ENCODE data around the gene TSPAN6.

TSPAN6 gene, protein sequence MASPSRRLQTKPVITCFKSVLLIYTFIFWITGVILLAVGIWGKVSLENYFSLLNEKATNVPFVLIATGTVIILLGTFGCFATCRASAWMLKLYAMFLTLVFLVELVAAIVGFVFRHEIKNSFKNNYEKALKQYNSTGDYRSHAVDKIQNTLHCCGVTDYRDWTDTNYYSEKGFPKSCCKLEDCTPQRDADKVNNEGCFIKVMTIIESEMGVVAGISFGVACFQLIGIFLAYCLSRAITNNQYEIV

DNA sequence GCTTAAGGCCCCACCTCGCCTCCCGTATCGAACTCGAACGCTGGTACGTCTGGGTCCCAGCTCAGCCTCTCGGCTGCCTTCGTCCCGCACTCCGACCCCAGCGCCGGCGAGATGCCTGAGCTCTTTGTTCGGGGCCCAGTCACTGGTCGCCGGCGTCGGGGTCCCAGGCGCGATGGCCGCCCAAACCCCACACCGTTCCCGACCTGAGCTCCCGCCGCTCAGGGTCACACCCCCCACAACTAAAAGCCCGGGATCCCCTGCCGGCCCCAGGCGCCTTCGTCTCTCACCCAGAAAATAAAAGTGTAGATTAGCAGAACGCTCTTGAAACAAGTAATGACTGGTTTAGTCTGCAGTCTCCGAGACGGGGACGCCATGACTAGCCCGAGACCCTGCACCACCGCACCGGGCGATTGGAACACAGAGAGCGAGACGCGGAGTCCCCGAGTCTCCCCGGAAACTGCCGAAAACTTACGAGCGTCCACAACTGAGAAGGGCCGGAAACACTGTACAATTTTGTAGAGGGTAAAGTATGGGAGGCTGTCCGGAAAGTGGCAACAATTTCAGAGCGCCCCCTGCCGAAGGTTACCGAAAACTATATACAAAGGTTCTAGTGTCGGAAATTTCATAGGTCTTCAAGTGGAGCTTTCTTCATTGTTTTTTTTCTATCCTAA is at the start of gene TSPAN6:
Gene TSPAN6 (minus strand): TSS at position 486 of the 671 bp plus-strand sequence. CDS start 112 bp downstream, at position 374.
- Histone ChIP-seq H3K9me3 (ENCODE audit: low read depth, low read length) (no peaks in the 10 kb centered on the region), H3K27ac (no peak within 1 kb of the TSS), H3K9ac (ENCODE audit: insufficient read length) (peak within 1 kb of the TSS; percentile 92), H3K4me3 (peak within 1 kb of the TSS; percentile 83), H3K36me3 (ENCODE audit: insufficient read depth, low read length) (peaks cover 12% of the 10 kb centered on the region)
- TF ChIP-seq EZH2 (IDR thresholded peaks at IDR 0.05) (no peak), FOXP2 (optimal IDR thresholded peaks at IDR 0.05; ENCODE audit: control extremely low read depth, extremely low read length, insufficient read depth) (no peak), POLR2AphosphoS5 (IDR thresholded peaks at IDR 0.05; ENCODE audit: borderline replicate concordance, low read depth, low read length) (peak; percentile 61)
- peak; percentile 75 for DNase-seq (ENCODE audit: low read depth, low spot score)

DNA sequence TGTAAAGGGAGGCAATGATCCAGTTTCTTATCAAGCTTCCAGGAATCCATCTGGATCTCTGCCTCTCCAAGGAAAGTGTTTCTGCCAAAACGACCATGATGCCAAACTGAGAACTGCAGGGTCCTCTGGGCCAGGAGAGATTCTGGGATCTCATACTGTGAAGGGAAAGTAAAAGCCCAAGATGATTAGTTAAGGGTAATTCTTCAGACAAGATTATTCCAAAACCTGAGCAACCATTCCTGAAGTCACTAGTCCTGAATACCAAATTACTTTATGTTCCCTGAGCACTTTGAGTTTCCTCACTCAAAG is 49.3 kb upstream of the TSPAN6 start:
- no peak overlapping the region for H3K27ac ChIP-seq
- no peak overlapping the region for H3K9ac ChIP-seq (ENCODE audit: insufficient read length)
- no peaks in the 10 kb centered on the region for H3K36me3 ChIP-seq (ENCODE audit: insufficient read depth, low read length)
- no peak for DNase-seq (ENCODE audit: low read depth, low spot score)
- TF ChIP-seq EZH2 (IDR thresholded peaks at IDR 0.05) (no peak), FOXP2 (optimal IDR thresholded peaks at IDR 0.05; ENCODE audit: control extremely low read depth, extremely low read length, insufficient read depth) (no peak), POLR2AphosphoS5 (IDR thresholded peaks at IDR 0.05; ENCODE audit: borderline replicate concordance, low read depth, low read length) (no peak)
- no peaks in the 10 kb centered on the region for H3K9me3 ChIP-seq (ENCODE audit: low read depth, low read length)
- H3K4me3 ChIP-seq = no peak overlapping the region

DNA sequence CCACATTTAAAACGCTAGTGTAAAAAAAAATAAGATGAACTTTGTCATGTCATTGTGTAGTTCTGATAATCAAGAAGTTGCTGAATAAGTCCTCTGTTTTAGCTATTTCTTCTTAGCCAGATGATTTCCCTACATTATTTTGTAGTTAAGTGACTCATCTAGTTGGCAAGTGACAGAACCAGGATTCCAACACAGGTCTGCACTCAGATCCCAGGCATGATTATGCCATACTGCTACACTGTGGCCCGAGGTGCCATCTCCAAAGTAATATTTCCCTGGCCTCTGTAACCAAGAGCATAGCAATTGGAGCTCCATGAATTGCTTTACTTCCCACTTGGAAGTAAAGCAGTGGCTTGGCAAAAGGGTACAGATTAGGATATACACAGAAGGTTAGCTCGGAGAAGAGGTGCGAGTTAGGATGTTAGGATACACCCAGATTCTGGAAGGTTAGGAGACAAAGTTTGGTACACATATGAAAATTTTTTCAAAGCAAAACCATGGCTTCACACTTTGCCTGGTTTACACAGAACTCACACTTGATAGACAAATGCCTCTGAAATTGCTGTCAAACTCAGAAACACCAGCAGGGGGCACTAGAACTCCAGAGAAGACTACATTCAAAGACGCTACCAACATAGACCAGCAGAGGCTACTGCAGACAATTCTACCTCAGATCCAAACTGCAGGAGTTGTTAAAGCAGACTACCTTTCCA is 48.8 kb upstream of the TSPAN6 start:
- no peaks in the 10 kb centered on the region for H3K9me3 ChIP-seq (ENCODE audit: low read depth, low read length)
- TF ChIP-seq FOXP2 (optimal IDR thresholded peaks at IDR 0.05; ENCODE audit: control extremely low read depth, extremely low read length, insufficient read depth) (no peak), POLR2AphosphoS5 (IDR thresholded peaks at IDR 0.05; ENCODE audit: borderline replicate concordance, low read depth, low read length) (no peak), EZH2 (IDR thresholded peaks at IDR 0.05) (no peak)
- no peak overlapping the region for H3K27ac ChIP-seq
- no peak overlapping the region for H3K9ac ChIP-seq (ENCODE audit: insufficient read length)
- H3K36me3 ChIP-seq (ENCODE audit: insufficient read depth, low read length) = no peaks in the 10 kb centered on the region
- no peak overlapping the region for H3K4me3 ChIP-seq
- DNase-seq (ENCODE audit: low read depth, low spot score) = peak; percentile 66

DNA sequence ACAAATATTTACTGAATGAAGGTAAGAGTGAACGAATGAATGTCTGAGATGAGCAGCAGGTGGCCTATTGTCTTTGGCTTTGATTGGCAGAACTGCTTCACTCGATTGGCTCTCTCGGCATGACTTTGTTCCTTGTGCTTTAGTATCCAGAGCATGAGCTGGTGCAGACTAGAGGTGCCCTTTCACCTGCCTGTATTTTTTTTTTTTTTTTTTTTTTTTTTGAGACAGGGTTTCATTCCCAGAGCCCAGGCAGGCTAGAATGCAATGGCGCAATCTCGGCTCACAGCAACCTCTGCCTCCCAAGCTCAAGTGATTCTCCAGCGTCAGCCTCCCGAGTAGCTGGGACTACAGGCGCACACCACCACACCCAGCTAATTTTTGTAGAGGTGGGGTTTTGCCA is 46.3 kb upstream of the TSPAN6 start:
- no peaks in the 10 kb centered on the region for H3K9me3 ChIP-seq (ENCODE audit: low read depth, low read length)
- H3K4me3 ChIP-seq = no peak overlapping the region
- no peak overlapping the region for H3K9ac ChIP-seq (ENCODE audit: insufficient read length)
- no peaks in the 10 kb centered on the region for H3K36me3 ChIP-seq (ENCODE audit: insufficient read depth, low read length)
- TF ChIP-seq EZH2 (IDR thresholded peaks at IDR 0.05) (no peak), POLR2AphosphoS5 (IDR thresholded peaks at IDR 0.05; ENCODE audit: borderline replicate concordance, low read depth, low read length) (no peak), FOXP2 (optimal IDR thresholded peaks at IDR 0.05; ENCODE audit: control extremely low read depth, extremely low read length, insufficient read depth) (no peak)
- no peak for DNase-seq (ENCODE audit: low read depth, low spot score)
- H3K27ac ChIP-seq = no peak overlapping the region

DNA sequence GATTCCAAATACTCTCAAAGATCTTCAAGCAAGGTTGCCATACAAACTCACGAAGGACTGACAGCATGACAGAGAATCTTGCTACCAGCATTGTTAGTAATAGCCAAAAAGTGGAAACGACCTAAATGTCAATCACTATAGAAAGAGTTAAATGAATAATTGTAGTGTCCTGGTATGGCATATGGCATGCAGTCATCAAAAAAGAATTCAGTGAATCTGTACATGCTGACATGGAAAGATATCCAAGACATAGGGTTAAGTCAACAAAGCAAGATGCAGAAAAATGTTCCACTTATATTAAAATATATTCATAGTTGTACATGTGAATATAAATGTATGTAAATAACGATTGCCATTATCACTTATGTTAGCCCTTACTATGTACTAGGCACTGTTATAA is 45.0 kb upstream of the TSPAN6 start:
- no peak for TF ChIP-seq EZH2 (IDR thresholded peaks at IDR 0.05)
- H3K9ac ChIP-seq (ENCODE audit: insufficient read length) = no peak overlapping the region
- DNase-seq (ENCODE audit: low read depth, low spot score) = no peak
- no peaks in the 10 kb centered on the region for H3K9me3 ChIP-seq (ENCODE audit: low read depth, low read length)
- H3K27ac ChIP-seq = no peak overlapping the region
- no peak overlapping the region for H3K4me3 ChIP-seq
- no peaks in the 10 kb centered on the region for H3K36me3 ChIP-seq (ENCODE audit: insufficient read depth, low read length)

DNA sequence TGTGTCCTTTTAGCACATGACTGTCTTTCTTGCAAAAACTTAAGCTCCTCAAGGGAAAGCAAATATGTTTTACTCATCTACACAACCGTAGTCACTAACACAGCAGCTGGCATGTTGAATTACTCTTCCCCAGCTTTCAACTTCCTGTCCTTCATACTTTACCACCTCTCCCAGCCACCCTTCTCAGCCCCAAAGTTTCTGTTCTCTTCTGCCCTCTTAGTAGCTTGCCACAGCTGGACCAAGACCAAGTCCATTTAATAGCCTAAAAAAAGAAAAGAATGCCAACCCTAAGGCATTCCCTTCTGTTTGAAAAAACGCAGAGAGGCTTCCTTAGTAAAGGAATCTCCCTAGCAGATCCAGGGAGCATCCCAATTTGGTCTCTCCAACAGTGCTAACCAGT is 44.1 kb upstream of the TSPAN6 start:
- TF ChIP-seq EZH2 (IDR thresholded peaks at IDR 0.05) = no peak
- no peak for TF ChIP-seq FOXP2 (optimal IDR thresholded peaks at IDR 0.05; ENCODE audit: control extremely low read depth, extremely low read length, insufficient read depth)
- TF ChIP-seq POLR2AphosphoS5 (IDR thresholded peaks at IDR 0.05; ENCODE audit: borderline replicate concordance, low read depth, low read length) = no peak
- H3K9me3 ChIP-seq (ENCODE audit: low read depth, low read length) = no peaks in the 10 kb centered on the region

DNA sequence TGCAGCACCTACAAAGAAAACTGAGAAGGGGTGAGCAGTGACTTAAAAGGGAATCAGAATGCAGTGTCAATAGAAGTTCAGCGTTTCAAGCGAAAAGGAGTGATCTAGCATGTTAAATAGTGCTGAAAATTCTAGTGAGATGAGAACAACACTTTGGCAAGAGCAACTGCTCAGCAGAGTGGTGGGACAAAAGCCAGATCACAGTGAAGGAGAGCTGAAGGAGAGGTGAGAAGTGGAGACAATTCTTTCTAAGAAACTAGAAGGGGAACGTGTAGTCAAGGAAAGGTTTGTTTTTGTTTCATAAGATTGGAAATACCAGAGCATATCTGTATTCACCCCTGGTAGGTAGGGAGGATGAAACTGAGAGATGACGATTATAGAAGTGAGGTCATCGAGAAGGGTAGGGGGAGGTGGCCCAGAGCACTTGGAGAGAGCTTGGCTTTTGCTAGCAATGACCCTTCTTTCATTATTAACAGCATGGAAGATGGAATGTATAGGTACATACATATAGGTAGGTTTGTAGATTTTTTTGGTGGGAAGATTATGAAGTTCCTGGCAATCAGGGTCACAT is 41.1 kb upstream of the TSPAN6 start:
- H3K36me3 ChIP-seq (ENCODE audit: insufficient read depth, low read length) = no peaks in the 10 kb centered on the region
- H3K9me3 ChIP-seq (ENCODE audit: low read depth, low read length) = no peaks in the 10 kb centered on the region
- H3K9ac ChIP-seq (ENCODE audit: insufficient read length) = no peak overlapping the region
- no peak overlapping the region for H3K4me3 ChIP-seq
- no peak for DNase-seq (ENCODE audit: low read depth, low spot score)
- TF ChIP-seq FOXP2 (optimal IDR thresholded peaks at IDR 0.05; ENCODE audit: control extremely low read depth, extremely low read length, insufficient read depth) = no peak
- TF ChIP-seq POLR2AphosphoS5 (IDR thresholded peaks at IDR 0.05; ENCODE audit: borderline replicate concordance, low read depth, low read length) = no peak
- TF ChIP-seq EZH2 (IDR thresholded peaks at IDR 0.05) = no peak
- no peak overlapping the region for H3K27ac ChIP-seq

More for the DNA sequence above, 44.1 kb upstream of the TSPAN6 start:
- no peak for DNase-seq (ENCODE audit: low read depth, low spot score)
- Histone ChIP-seq H3K9ac (ENCODE audit: insufficient read length) (no peak overlapping the region), H3K4me3 (no peak overlapping the region), H3K27ac (no peak overlapping the region), H3K36me3 (ENCODE audit: insufficient read depth, low read length) (no peaks in the 10 kb centered on the region)

DNA sequence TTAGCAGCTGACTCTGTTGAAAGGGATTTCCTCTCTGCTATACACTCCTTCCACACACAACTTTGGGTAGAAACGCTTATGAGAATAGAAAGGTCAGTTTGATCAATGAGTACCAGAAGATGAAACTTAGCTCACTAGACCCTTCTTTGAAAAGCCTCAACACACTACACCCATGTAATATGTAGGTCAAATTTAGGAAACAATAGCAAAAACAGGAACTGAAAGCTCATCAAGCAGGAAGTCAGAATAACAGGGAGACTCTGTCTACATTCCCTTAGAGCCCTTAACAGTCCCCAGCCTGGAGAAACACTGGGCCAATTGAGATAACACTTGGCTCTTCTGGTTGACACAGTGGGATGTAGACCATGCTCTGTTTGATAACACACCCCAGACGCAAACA is 38.1 kb upstream of the TSPAN6 start:
- no peaks in the 10 kb centered on the region for H3K36me3 ChIP-seq (ENCODE audit: insufficient read depth, low read length)
- H3K4me3 ChIP-seq = no peak overlapping the region
- TF ChIP-seq POLR2AphosphoS5 (IDR thresholded peaks at IDR 0.05; ENCODE audit: borderline replicate concordance, low read depth, low read length) (no peak), FOXP2 (optimal IDR thresholded peaks at IDR 0.05; ENCODE audit: control extremely low read depth, extremely low read length, insufficient read depth) (no peak), EZH2 (IDR thresholded peaks at IDR 0.05) (no peak)
- no peak overlapping the region for H3K27ac ChIP-seq
- no peaks in the 10 kb centered on the region for H3K9me3 ChIP-seq (ENCODE audit: low read depth, low read length)
- no peak for DNase-seq (ENCODE audit: low read depth, low spot score)
- H3K9ac ChIP-seq (ENCODE audit: insufficient read length) = no peak overlapping the region

Measured in SK-N-MC (cell line).